ENCODE data around the gene HOMER2. TPM values are rescaled to one million over a fixed set of nuclear protein-coding genes. Genes with fewer than 3 reads are reported as not detected.

Gene HOMER2
- total RNA-seq, 1 experiment from 2014 or later: 14.2 TPM

GRCh38 chr15:82862886-82863285, 89.6 kb downstream of the HOMER2 start:
- Mint-ChIP-seq H3K9me3 (no peaks in the 10 kb centered on the region), H3K27me3 (ENCODE audit: low read depth) (no peaks in the 10 kb centered on the region; the same call in 1 of the 2 replicates), H3K27ac (peak overlapping the region in 1 of 3 experiments; percentile 23; a peak in 1 of 7 replicates), H3K4me1 (peaks cover 9 to 13% of the 10 kb centered on the region in 2 experiments), H3K4me3 (no peak overlapping the region), H3K36me3 (ENCODE audit: insufficient read depth in 1 of 3, low read depth in 3 of 3) (no peaks in the 10 kb centered on the region; a peak in 1 of 7 replicates)
- TF ChIP-seq, protein P1, sequence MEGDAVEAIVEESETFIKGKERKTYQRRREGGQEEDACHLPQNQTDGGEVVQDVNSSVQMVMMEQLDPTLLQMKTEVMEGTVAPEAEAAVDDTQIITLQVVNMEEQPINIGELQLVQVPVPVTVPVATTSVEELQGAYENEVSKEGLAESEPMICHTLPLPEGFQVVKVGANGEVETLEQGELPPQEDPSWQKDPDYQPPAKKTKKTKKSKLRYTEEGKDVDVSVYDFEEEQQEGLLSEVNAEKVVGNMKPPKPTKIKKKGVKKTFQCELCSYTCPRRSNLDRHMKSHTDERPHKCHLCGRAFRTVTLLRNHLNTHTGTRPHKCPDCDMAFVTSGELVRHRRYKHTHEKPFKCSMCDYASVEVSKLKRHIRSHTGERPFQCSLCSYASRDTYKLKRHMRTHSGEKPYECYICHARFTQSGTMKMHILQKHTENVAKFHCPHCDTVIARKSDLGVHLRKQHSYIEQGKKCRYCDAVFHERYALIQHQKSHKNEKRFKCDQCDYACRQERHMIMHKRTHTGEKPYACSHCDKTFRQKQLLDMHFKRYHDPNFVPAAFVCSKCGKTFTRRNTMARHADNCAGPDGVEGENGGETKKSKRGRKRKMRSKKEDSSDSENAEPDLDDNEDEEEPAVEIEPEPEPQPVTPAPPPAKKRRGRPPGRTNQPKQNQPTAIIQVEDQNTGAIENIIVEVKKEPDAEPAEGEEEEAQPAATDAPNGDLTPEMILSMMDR (conservative IDR thresholded peaks at IDR 0.05): no peak
- H3K23me2 ChIP-seq (ENCODE audit: insufficient read length, low read depth, low read length, poor library complexity, severe bottlenecking): no peaks in the 10 kb centered on the region
- no peak overlapping the region for H4K8ac ChIP-seq (replicated peaks; ENCODE audit: insufficient read length, low read depth, low read length)
- no CpG with 5 or more reads among the region's 6 CpGs for WGBS (ENCODE audit: extremely low coverage, insufficient read length, low lambda C conversion rate)
- H3K14ac ChIP-seq (ENCODE audit: insufficient read depth, low read length): no peak overlapping the region
- no peak overlapping the region for H2BK15ac ChIP-seq (ENCODE audit: low read depth, low read length)
- no peaks in the 10 kb centered on the region for H4K20me1 ChIP-seq (ENCODE audit: control insufficient read depth, insufficient read depth, insufficient read length)
- H4K91ac ChIP-seq (ENCODE audit: insufficient read length, low read depth, low read length): no peak overlapping the region
- no peak for DNase-seq
- H2BK12ac ChIP-seq (ENCODE audit: insufficient read length, low read depth, low read length): no peak overlapping the region
- H3K18ac ChIP-seq (ENCODE audit: insufficient read length, low read depth, low read length): no peak overlapping the region
- H3K4ac ChIP-seq (ENCODE audit: low read depth, low read length): no peak overlapping the region
- no peak overlapping the region for H3K27ac ChIP-seq (ENCODE audit: insufficient read length, low read depth, low read length)
- H3K27me3 ChIP-seq (ENCODE audit: insufficient read depth, low read length): no peaks in the 10 kb centered on the region
- no peak overlapping the region for H3K56ac ChIP-seq (ENCODE audit: insufficient read length, low read depth, low read length)
- no peak overlapping the region for H3K23ac ChIP-seq (ENCODE audit: insufficient read length, low read depth, low read length)
- H4K5ac ChIP-seq (ENCODE audit: insufficient read length, low read depth, low read length): no peak overlapping the region
- H2BK20ac ChIP-seq (ENCODE audit: low read depth, low read length, poor library complexity, severe bottlenecking): no peak overlapping the region
- no peaks in the 10 kb centered on the region for H3K9me3 ChIP-seq (ENCODE audit: control insufficient read depth, low read depth, low read length)
- peaks cover 3% of the 10 kb centered on the region; the same call in 1 of the 2 replicates for H3K4me1 ChIP-seq (ENCODE audit: insufficient read depth, low read length)
- H2BK5ac ChIP-seq (ENCODE audit: insufficient read length, low read length): no peak overlapping the region
- no peak overlapping the region for H3T11ph ChIP-seq (ENCODE audit: low read length)
- H2AK5ac ChIP-seq (ENCODE audit: insufficient read length, low read length): no peak overlapping the region
- H3K9ac ChIP-seq (ENCODE audit: extremely low read depth, insufficient read length, low read length): no peak overlapping the region
- no peaks in the 10 kb centered on the region for H3K79me2 ChIP-seq (ENCODE audit: insufficient read depth, low read length)
- no peak overlapping the region for H3K4me2 ChIP-seq (ENCODE audit: insufficient read depth, insufficient read length, low read length)
- H2AFZ ChIP-seq (ENCODE audit: low read length): no peak overlapping the region
- no peak overlapping the region for H2BK120ac ChIP-seq (ENCODE audit: low read depth, low read length, poor library complexity, severe bottlenecking)
- no peaks in the 10 kb centered on the region for H3K79me1 ChIP-seq (ENCODE audit: insufficient read depth, low read depth, low read length, poor library complexity, severe bottlenecking)

Data from H9 (cell line).